Measurements from ENCODE around the gene PAGE2B.
"Not testable (repeated sequence)": the region's sequence is repeated elsewhere in the genome, so short reads cannot be mapped to it uniquely, and the experiment has no call there.

Gene PAGE2B

GRCh38 chrX:55030271-55031205, 44.3 kb upstream of the PAGE2B start, which contains the start of gene ALAS2:
ALAS2 (minus strand) TSS chrX:55030977; CDS start chrX:55026000, 4,977 bp downstream.
- TF ChIP-seq, protein P1, sequence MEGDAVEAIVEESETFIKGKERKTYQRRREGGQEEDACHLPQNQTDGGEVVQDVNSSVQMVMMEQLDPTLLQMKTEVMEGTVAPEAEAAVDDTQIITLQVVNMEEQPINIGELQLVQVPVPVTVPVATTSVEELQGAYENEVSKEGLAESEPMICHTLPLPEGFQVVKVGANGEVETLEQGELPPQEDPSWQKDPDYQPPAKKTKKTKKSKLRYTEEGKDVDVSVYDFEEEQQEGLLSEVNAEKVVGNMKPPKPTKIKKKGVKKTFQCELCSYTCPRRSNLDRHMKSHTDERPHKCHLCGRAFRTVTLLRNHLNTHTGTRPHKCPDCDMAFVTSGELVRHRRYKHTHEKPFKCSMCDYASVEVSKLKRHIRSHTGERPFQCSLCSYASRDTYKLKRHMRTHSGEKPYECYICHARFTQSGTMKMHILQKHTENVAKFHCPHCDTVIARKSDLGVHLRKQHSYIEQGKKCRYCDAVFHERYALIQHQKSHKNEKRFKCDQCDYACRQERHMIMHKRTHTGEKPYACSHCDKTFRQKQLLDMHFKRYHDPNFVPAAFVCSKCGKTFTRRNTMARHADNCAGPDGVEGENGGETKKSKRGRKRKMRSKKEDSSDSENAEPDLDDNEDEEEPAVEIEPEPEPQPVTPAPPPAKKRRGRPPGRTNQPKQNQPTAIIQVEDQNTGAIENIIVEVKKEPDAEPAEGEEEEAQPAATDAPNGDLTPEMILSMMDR (IDR thresholded peaks at IDR 0.05; ENCODE audit: extremely low read depth, insufficient read depth, missing control alignments) = no peak
- in situ Hi-C loops (cut with MboI; ENCODE audit: low pct_unique_long_range_greater_than_20kb, low sequenced_read_pairs, unreplicated experiment) = loop anchor here (25.0 kb wide), 1 partner anchor 93 kb away; no protein-coding TSS in a partner anchor
- DNase-seq (ENCODE audit: low spot score) = no peak

DNA sequence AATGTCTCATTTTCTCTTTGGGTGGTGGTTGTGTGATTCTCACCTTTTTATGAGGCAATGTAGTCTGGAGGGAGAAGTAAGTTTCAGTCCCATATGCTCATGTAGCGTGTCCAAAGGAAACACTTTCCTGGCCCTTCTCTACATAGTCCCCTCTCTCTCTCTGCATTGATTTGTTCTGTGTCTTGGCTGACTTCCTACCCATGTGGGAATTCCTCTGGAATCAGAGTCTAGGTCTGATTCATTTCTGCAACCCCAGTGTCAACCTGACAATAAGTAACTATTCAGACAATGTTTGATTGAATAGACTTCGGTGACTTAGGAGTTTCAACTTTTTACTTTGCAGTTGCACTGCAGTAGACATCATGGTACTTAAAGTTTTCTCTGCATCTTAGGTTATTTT, 41.4 kb upstream of the PAGE2B start:
- in situ Hi-C loops (cut with MboI; ENCODE audit: low pct_unique_long_range_greater_than_20kb, low sequenced_read_pairs, unreplicated experiment) = loop anchor here (25.0 kb wide), 1 partner anchor 96 kb away; no protein-coding TSS in a partner anchor
- no peak for DNase-seq (ENCODE audit: low spot score)
- TF ChIP-seq, protein P1 (IDR thresholded peaks at IDR 0.05; ENCODE audit: extremely low read depth, insufficient read depth, missing control alignments) = no peak

DNA sequence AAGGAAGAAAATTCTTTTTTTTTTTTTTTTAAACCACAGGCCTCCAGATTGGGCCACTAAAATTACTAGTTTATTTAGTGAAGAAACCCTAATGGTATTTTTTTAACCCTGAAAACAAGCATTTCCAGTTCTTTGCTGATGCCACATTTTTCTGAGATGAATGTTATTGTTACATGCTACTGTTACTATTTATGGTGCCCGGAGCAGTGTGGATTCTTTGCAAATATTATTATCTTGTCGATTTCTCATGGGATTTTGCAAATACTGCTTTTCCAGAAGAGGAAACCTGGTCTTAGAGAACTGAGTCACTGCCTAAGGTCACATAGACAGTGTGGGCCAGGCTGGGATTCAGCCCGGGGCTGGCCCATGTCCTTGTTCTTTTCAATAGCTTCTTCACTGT, 35.4 kb upstream of the PAGE2B start:
- TF ChIP-seq, protein P1 (IDR thresholded peaks at IDR 0.05; ENCODE audit: extremely low read depth, insufficient read depth, missing control alignments) = no peak
- in situ Hi-C loops (cut with MboI; ENCODE audit: low pct_unique_long_range_greater_than_20kb, low sequenced_read_pairs, unreplicated experiment) = loop anchor here (25.0 kb wide), 1 partner anchor 102 kb away; no protein-coding TSS in a partner anchor
- no peak for DNase-seq (ENCODE audit: low spot score)

DNA sequence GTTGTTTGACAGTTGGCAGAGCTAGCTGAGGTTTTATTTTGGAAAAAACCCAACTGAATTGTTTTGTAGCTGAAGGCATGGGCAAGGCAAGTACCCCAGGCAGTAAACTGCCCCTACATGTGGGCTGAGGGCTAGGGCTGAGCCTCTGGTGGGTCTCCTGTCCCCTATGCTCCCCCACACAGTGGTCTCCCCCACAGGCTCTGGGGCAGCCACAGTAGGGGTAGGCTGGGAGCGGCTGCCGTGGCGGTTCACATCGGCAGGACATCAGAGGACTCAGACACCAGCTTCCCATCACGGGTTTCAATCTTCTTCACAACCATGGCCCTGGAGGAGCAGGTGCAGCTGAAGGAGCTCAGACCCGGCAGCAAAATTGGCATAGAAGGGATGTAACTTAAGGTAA, 33.3 kb upstream of the PAGE2B start:
- DNase-seq (ENCODE audit: low spot score) = no peak
- TF ChIP-seq, protein P1 (IDR thresholded peaks at IDR 0.05; ENCODE audit: extremely low read depth, insufficient read depth, missing control alignments) = no peak
- in situ Hi-C loops (cut with MboI; ENCODE audit: low pct_unique_long_range_greater_than_20kb, low sequenced_read_pairs, unreplicated experiment) = loop anchor here (25.0 kb wide), 1 partner anchor 104 kb away; no protein-coding TSS in a partner anchor

DNA sequence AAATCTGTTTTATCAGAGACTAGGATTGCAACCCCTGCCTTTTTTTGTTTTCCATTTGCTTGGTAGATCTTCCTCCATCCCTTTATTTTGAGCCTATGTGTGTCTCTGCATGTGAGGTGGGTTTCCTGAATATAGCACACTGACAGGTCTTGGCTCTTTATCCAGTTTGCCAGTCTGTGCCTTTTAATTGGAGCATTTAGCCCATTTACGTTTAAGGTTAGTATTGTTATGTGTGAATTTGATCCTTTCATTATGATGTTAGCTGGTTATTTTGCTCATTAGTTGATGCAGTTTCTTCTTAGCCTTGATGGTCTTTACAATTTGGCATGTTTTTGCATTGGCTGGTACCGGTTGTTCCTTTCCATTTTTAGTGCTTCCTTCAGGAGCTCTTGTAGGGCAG, 24.2 kb upstream of the PAGE2B start:
- in situ Hi-C loops (cut with MboI; ENCODE audit: low pct_unique_long_range_greater_than_20kb, low sequenced_read_pairs, unreplicated experiment); DNase-seq (ENCODE audit: low spot score): not testable (repeated sequence)

GRCh38 chrX:55056820-55057674, 17.8 kb upstream of the PAGE2B start:
- no peak for DNase-seq (ENCODE audit: low spot score)
- TF ChIP-seq, protein P1 (IDR thresholded peaks at IDR 0.05; ENCODE audit: extremely low read depth, insufficient read depth, missing control alignments) = no peak
- in situ Hi-C loops (cut with MboI; ENCODE audit: low pct_unique_long_range_greater_than_20kb, low sequenced_read_pairs, unreplicated experiment) = no loop called here
